ENCODE results near the gene GPR157.

DNA sequence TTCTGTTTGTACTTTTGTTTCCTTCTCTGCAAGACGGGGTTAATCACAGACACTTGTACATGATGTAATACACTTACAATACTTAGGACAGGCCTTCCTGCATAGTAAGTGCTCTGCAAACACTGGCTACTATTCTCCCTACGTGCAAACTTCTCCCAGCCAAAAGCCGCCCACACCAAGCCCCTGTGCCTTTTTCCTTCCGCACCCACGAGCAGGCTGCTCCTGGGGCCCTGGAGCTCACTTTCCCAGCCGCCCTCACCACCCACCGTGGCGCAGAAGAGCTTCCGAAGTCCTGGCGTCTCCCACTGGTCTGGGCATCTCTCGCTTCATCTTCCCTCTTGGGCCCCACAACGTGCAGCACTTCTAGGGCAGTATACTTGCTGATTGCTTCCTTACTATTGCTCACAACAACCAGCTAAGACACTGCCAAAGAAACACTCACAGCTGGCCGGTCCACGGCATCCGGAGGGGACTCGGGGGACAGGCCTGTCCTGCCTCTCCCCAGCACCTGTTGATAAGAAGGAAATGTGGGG is 22.5 kb upstream of the GPR157 start:
- TF ChIP-seq, protein P1, sequence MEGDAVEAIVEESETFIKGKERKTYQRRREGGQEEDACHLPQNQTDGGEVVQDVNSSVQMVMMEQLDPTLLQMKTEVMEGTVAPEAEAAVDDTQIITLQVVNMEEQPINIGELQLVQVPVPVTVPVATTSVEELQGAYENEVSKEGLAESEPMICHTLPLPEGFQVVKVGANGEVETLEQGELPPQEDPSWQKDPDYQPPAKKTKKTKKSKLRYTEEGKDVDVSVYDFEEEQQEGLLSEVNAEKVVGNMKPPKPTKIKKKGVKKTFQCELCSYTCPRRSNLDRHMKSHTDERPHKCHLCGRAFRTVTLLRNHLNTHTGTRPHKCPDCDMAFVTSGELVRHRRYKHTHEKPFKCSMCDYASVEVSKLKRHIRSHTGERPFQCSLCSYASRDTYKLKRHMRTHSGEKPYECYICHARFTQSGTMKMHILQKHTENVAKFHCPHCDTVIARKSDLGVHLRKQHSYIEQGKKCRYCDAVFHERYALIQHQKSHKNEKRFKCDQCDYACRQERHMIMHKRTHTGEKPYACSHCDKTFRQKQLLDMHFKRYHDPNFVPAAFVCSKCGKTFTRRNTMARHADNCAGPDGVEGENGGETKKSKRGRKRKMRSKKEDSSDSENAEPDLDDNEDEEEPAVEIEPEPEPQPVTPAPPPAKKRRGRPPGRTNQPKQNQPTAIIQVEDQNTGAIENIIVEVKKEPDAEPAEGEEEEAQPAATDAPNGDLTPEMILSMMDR (conservative IDR thresholded peaks at IDR 0.05; ENCODE audit: low read length) = no peak
- no peak for TF ChIP-seq EZH2phosphoT487 (IDR thresholded peaks at IDR 0.05; ENCODE audit: borderline replicate concordance, low read depth, low read length)
